Right ventricle myocardium inferior (tissue), 1 donor: ENCODE data around the gene TIMMDC1. TPM values are rescaled to one million over a fixed set of nuclear protein-coding genes. Genes with fewer than 3 reads are reported as not detected.
A peak's percentile ranks its signal among the peaks of the same experiment; 100 is the strongest.
"Not testable (repeated sequence)": the region's sequence is repeated elsewhere in the genome, so short reads cannot be mapped to it uniquely, and the experiment has no call there.

Source experiments
- ATAC-seq: fragments of 200-7000 bp; cut with Tn5 transposase; one replicate; pipeline ENCODE4 v1.9.1; 2020; ENCODE audit warnings: mild to moderate bottlenecking, moderate library complexity
- DNase-seq: peaks from one replicate; pipeline ENCODE4 v3.0.0; 2021; ENCODE audit errors: missing footprints
- intact Hi-C: fragments of 100-400 bp; cut with DNase I; formaldehyde crosslinking; loops from one replicate; pipeline ENCODE4 v1.11.0; 2022
- total RNA-seq: library from RNA; stranded (reverse); fragmentation: NEBNext Ultra II Directional; extraction: Animal tissue kit (Norgen Biotek cat#: 25700); gene quantifications from one replicate; pipeline ENCODE4 v1.2.1, GENCODE V29; 2021
- donor health status: DM: no; HTN: yes; CAD: no; lungs with severe emphysema.

Gene TIMMDC1
- total RNA-seq, 1 donor from 2014 or later, result 340 TPM

DNA sequence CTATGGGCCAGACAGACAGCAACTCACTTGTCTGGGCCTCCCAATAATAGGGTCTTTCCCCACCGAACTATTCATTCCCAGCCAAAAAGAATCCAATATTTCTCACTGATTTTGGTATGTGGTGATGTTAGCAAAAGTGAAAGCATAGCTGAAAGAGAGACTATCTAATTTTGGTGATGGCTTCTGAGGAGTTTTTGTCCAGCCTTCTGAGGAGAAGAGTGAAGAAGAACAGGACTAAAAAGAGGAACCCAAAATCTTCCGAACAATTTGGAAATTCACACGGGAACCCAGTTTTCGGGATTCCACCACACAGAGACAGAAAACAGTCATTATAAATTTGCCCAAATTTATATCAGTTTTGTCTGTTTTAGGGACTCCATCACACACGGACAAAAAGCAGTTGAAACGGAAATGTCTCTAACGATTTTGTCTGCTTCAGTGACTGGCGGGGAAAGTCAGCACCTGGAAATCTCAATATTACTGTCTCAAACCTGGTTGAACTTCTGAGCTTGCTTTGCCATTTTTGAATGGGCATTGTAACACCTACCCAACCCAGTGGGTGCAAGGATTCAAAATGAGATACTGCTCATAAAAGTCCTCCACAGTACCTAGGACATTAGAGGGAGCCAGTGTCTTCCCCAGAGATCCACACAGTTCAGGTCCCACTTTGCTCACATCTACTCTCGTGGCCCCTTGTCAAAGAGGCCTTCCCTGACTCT, 52.0 kb downstream of the TIMMDC1 start:
- ATAC-seq (peak; percentile 58), DNase-seq (no peak)
- intact Hi-C loops, result loop anchor here (5.0 kb wide), 1 partner anchor 132 kb away; no protein-coding TSS in a partner anchor

DNA sequence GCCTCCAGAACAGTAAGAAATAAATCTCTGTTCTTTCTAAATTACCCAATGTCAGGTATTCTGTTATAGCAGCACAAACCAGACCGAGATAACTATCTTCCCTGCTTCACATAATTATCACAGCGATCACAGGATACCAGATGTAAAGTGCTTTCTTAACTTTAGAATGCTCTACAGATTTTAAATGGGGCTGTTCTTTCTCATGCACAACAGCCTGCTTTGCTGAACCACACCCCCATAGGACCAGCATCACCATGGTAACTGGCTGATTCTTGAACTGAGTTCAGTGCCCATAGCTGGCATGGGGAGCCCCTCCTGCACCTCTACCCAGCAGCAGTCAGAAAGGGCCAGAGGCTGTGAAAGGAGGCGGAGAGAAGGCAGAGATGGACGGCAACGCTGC, 53.3 kb downstream of the TIMMDC1 start:
- ATAC-seq (no peak), DNase-seq (no peak)
- intact Hi-C loops, result loop anchor here (5.0 kb wide), 1 partner anchor 131 kb away; no protein-coding TSS in a partner anchor

DNA sequence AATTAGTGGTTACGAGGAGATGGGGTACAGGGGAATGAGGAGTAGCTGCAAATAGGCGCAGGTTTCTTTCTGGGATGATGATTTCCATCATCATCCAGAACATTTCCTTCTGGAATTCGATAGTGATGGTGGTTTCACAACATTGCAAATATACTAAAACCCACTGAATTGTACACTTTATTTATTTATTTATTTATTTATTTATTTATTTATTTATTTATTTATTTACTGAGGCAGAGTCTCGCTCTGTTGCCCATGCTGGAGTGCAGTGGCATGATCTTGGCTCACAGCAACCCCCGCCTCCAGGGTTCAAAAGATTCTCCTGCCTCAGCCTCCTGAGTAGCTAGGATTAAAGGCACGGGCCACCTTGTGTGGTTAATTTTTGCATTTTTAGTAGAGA, 54.6 kb downstream of the TIMMDC1 start:
- DNase-seq, ATAC-seq: not testable (repeated sequence)
- intact Hi-C loops, result loop anchor here (5.0 kb wide), 1 partner anchor 129 kb away; no protein-coding TSS in a partner anchor

DNA sequence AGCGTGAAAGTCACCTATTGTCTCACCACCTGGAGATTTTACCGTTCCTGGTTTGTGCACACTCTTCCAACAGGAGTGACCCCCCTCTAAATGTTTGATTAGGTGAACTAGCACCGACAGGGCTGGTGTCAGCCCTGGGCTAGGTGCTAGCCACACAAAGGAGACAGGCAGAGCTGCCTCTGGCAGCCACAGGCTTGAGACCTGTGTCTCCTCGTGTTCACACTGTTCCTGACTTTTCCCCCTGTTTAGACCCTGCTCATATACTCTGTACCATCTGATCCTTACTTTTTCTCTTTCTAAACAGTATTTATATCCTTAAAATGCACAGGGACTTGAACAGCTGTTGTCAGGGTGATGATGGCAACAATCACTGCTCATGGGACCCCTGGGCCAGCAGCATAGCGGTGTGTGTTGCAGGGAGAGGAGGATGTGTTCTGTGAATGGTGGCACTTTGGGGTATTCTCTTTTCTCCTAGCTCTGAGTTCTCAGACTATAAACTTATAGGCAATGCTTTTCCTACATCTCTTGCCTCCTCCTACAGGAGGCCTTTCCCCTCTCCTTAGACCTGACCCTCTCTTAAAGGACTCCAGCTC, 55.6 kb downstream of the TIMMDC1 start:
- DNase-seq (no peak), ATAC-seq (no peak)
- intact Hi-C loops, result loop anchor here (5.0 kb wide), 1 partner anchor 128 kb away; no protein-coding TSS in a partner anchor

DNA sequence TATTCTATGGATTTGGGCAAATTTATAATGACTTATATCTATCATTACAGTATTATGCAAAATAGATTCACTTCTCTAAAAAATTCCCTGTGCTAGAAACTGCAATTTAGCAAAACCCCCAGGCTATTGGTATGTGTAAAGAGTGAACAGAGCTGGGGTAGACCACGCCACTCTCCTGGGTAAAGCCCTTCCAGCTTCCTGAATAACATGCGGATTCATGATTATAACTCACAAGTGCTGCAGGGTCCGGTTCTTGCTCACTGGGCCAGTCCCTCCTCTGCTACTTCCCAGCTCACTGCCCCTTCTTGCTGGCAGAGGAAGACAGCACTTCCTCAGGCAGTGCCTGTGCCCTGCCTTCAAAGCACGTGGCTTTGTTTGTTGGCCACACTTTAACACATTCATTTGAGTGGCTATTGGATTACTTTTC, 57.0 kb downstream of the TIMMDC1 start:
- ATAC-seq, result peak; percentile 13

DNA sequence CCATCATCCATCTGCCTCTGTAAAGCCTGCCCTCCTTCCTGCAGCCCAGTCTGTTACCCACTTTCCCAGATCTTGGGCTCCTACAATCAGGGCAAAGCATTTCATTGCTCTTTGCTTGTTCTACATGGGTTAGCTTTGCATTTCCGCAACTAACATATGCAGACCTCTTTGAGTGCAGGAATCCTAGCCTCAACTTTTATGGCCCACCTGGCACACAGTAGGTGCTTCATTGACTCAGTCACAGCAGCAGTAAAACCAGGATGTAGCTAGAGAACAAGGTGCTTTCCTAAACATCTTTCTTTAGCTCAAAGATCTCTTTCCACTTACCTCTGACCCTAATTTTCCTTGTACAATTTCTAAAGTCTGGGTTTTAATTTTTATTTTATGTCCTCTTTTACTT, 57.6 kb downstream of the TIMMDC1 start:
- DNase-seq (no peak), ATAC-seq (no peak)
- intact Hi-C loops, result no loop called here

More for the DNA sequence above, 57.0 kb downstream of the TIMMDC1 start:
- intact Hi-C loops, result no loop called here
- DNase-seq, result no peak

DNA sequence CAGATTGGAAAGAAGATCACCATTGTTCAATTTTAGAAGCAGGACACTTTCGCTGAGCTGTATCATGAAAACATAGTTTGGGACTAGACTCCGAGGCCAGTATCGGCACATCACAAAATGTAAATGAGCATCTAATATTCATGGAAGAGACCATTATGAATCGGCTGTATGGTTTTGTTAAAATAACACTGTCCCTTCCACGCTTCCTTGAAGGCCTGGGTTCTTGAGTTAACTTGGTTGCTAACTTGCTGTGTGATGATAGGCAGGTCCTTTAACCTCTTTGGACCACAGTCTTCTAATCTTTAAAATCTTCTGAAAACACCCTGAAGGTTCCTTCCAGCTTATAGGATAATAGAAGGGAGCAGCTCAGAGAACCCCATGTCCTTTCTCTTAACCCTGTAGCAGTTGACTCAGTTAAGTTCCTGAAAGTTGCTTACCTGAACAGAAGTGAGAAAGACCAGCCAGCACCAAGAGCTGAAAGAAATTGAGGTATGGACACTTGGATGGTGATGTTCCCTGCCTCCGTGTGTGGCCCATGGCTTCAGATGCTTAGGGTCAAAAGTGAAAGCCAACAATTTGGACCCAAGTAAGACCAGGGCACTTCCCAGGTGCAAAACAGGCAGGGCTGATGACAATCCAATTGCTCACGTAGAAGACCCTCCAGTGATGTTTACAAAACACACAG, 59.0 kb downstream of the TIMMDC1 start:
- intact Hi-C loops, result no loop called here
- ATAC-seq (no peak), DNase-seq (no peak)

DNA sequence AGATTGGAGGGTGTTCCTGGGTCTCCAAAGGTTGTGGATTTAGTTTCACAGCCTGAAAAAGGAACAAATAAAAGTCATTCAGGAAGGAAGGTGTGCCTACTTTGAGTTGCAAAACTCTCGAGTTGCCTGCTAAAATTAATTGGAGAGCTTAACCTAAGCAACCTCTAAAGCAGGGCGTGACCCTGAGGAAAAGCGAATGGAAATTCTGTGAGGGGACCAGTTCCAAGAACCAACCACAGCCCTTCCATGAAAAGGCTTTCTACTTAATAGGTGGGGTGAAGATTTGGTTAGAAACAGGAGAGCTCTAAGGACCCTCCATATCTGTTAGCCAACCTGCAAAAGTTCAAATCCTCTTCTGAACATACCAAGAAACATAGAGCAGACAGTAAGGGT, 59.5 kb downstream of the TIMMDC1 start:
- ATAC-seq (no peak), DNase-seq (no peak)
- intact Hi-C loops, result no loop called here

DNA sequence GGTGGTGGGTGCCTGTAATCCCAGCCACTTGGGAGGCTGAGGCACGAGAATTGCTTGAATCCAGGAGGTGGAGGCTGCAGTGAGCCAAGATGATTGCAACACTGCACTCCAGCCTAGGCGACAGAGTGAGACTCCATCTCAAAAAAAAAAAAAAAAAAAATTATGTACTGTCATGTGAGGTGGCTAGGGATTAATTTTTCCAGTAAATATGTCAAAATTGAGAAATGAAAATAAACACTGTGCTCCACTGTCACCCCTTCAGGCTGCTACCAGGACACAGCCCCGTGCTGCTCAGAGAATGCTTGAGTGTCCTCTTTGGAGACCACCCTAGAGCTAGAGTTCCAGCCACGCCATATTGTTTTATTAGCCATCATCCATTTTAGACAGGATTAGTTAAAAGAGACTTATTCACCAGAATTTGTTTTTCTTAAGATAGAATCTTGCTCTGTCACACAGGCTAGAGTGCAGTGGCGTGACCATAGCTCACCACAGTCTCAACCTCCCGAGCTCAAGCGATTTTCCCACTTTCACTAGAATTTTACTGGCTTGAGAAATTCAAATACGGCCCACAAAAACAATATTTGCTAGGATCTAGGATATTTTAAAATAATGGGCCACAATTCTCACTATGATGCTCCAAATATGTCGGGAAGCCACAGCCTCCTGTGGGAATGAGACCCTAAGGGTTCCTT, 60.4 kb downstream of the TIMMDC1 start:
- DNase-seq (no peak), ATAC-seq (no peak)
- intact Hi-C loops, result no loop called here

DNA sequence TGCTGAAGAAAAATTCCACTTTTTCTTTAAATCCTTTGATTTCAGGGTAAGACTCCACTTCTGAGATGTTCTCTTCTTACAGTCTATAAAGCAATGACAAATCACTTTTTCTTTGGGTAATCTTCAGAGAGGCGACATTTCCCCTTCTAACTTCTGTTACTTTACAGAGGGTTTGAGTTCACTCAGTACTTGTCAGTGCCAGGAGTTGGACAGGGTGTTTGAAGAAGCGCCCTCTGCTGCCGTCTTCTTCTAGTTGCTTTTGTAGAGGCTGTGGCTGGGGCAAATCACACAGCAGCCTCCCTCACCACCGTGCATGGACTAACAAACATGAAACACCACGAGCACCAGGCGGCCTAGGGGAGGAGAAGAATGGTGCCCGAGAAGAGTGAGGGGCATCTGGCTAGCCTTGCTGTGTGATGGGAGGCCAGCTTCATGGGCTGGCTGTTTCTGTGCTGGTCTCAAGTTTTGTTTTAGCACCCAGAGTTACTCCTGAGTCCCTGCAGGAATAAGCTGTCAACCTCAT, 61.2 kb downstream of the TIMMDC1 start, which contains the start of gene CD80:
Gene CD80, minus strand, starts transcription at position 174 of the 523 bp plus-strand sequence. CDS start 1,886 bp downstream, outside the sequence.
- DNase-seq (no peak), ATAC-seq (peak; percentile 59)
- intact Hi-C loops, result no loop called here

DNA sequence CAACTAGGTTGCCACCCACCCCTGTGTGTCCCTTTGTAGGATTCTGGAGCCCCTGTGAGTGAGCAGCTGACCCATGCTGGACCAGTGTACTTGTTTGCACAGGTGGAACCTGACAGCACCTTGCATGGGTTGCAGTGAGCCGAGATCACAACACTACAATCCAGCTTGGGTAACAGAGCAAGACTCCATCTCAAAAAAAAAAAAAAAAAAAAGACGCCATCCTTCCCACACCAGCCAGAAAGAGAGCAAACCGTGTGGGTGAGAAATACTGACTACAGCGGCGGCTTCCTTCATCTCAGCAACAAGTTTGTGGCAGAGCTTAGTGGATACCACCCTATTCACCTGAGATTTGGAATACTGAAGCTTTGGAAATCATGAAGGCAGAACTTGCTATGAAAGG, 61.8 kb downstream of the TIMMDC1 start:
- intact Hi-C loops, result no loop called here
- DNase-seq (no peak), ATAC-seq (no peak)

DNA sequence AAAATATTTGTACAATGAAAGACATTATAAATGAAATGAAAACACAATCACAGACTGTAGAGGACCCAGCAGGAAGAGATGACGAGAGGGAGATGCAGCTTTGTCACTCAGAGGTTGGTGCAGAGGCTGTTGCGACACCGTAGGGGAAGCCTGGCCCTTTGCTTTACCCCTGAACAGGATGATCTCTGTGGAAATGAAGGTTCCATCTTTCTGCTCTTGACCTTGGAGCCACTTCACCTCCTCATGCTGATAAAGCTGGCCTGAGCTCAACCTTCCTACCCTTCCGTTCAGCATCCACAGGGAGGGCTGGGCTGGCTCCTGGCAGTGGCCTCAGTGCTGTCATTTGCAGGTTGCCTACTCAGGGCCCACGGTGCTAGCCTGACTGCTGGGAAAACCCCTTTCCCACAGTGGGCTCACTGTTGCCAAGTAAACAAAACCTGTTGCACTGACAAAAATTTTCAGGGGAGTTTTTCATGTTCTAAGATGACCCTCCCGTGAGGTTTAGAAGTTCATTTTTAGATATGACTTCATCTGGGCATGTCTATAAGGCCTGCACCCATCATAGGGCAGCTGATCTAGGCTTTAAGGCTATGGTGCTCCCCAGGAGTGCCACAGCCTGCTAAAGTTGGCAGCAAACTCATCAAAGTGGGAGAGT, 64.1 kb downstream of the TIMMDC1 start:
- DNase-seq, result no peak
- intact Hi-C loops, result no loop called here
- peak; percentile 42 for ATAC-seq

DNA sequence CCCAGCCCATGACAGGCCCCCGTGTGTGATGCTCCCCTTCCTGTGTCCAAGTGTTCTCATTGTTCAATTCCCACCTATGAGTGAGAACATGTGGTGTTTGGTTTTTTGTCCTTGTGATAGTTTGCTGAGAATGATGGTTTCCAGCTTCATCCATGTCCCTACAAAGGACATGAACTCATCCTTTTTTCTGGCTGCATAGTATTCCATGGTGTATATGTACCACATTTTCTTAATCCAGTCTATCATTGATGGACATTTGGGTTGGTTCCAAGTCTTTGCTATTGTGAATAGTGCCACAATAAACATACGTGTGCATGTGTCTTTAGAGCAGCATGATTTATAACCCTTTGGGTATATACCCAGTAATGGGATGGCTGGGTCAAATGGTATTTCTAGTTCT, 65.0 kb downstream of the TIMMDC1 start:
- ATAC-seq, DNase-seq, intact Hi-C loops: not testable (repeated sequence)

DNA sequence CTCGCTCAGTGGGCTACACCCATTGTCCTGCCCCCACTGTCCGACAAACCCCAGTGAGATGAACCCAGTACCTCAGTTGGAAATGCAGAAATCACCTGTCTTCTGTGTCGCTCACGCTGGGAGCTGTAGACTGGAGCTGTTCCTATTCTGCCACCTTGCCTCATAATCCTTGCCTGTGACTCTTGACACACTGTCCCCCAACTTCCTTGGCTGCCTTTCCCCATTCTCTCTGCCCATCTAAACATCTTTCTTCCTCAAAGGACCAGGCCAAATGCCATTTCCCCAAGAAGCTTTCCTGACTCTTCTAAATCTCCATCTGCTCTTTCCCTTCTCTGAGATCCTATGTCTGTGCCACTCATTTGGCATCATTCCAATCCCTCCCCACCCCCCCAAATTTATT, 70.8 kb downstream of the TIMMDC1 start:
- intact Hi-C loops, result no loop called here
- DNase-seq (no peak), ATAC-seq (no peak)

DNA sequence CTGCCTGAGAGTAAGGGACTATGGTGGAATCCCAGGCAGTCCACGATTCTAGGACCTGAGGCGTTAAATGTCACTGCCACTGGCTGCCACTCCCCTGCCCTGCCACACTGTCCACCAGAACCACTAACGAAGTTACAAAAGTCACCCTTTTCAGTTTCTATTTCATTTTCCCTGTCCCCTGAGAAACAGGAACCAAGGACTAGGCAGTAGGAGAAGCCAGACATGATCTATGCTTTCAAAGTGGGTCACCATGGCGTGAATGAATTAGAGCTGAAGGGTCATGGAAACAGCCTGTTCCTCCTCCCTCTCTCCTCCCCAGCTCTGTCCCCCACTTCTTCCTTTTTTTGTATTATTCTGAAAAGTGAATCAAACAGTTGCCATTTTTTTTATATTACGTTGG, 71.9 kb downstream of the TIMMDC1 start:
- ATAC-seq (peak; percentile 39), DNase-seq (no peak)
- intact Hi-C loops, result no loop called here

DNA sequence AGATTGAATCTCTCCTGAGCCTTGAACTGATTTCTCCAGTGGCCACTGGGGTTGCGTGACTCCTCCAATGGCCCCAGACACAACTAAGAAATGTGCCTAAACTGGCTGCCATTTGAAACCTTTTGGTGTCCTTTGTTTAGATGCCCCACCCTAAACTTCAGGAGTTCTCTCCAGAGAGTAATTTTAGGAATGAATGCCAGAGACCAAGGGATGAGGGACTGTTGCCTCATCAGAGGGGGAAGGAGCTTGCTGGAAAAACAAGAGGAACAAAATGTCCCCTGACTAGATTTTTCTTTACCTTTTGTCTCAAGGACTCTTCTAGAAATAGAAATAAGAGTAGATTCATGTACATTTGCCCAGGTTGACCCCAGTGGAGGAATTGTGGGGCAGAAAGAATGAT, 72.9 kb downstream of the TIMMDC1 start:
- no peak for ATAC-seq
- intact Hi-C loops, result no loop called here
- no peak for DNase-seq

DNA sequence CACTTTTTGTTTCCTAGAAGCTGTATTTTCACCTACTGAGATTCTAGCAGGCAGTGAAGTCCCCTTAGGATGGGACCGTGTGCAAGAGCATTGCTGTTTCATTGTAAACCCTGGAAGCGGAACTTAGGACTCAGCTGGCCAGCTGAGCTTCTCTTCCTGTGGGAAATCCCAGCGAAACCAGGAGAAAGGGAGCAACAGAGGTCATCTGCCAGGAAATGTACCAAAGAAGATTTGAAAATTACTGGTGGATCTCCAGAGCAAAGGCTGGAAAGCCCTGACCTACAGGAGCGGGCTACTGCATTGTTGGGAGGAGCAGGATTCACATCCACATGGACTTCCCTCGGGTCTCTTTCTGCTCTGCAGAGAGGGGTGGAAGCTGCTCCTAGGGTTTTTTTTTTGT, 73.3 kb downstream of the TIMMDC1 start:
- intact Hi-C loops, result no loop called here
- ATAC-seq, result no peak
- no peak for DNase-seq
